Body of pancreas (tissue), 4 donors: ENCODE data around the gene RNLS. TPM values are rescaled to one million over a fixed set of nuclear protein-coding genes. Genes with fewer than 3 reads are reported as not detected.

Experiments
- ATAC-seq: fragments of 150-250 bp; one replicate; pipeline ENCODE4 v1.9.1; 2016
- DNase-seq, 4 donors: peaks; one replicate each; pipeline ENCODE4 v3.0.0-alpha.2; 2019
- H3K27ac ChIP-seq, 4 donors: fragments of 200-600 bp; sonication (generic); 1 replicate in 3 of 4; 2 replicates in 1 of 4; pipeline versions ENCODE4 v1.5.1 to v1.6.1; 2016 to 2019; ENCODE audit warnings: mild to moderate bottlenecking in 1 of 4, mixed read lengths in 1 of 4, moderate library complexity in 1 of 4
- H3K27me3 ChIP-seq, 2 donors: fragments of 200-600 bp; sonication (generic); one replicate each; pipeline ENCODE4 v1.6.0; 2016; ENCODE audit warnings: mild to moderate bottlenecking in 1 of 2
- H3K36me3 ChIP-seq, 2 donors: fragments of 200-600 bp; sonication (generic); replicated peaks in 1 of 2; 2 replicates each; pipeline ENCODE4 v1.5.1; 2016; ENCODE audit warnings: low read depth in 2 of 2; ENCODE audit not compliant: insufficient read depth in 1 of 2
- H3K4me1 ChIP-seq: fragments of 200-600 bp; sonication (generic); one replicate; pipeline ENCODE4 v1.6.0; 2016
- H3K4me3 ChIP-seq, 2 donors: fragments of 200-600 bp; sonication (generic); 1 replicate in 1 of 2; 2 replicates in 1 of 2; pipeline ENCODE4 v1.5.1; 2016 to 2019
- H3K9me3 ChIP-seq, 3 donors: fragments of 200-600 bp; sonication (generic); 1 replicate in 2 of 3; 2 replicates in 1 of 3; pipeline ENCODE4 v1.5.1; 2016
- POLR2A ChIP-seq, 3 donors: fragments of 450-650 bp; IDR thresholded peaks; one replicate each; pipeline ENCODE4 v1.6.1; 2016; ENCODE audit warnings: antibody characterized with exemption in 3 of 3, mild to moderate bottlenecking in 2 of 3
- WGBS, 2 donors: methylation state at CpG; one replicate each; pipeline ENCODE4 v1.1.5; 2017; 5-methylcytosine and 5-hydroxymethylcytosine counted together
- intact Hi-C: fragments of 100-400 bp; cut with DNase I; formaldehyde crosslinking; loops from one replicate; pipeline ENCODE4 v1.15.1; 2023
- total RNA-seq, 2 donors: library from RNA; depleted of rRNA; stranded (reverse); fragments of >200 nt; gene quantifications; one replicate each; pipeline ENCODE4 v1.1.0, GENCODE V29; 2016
- TF ChIP-seq, protein P1 (sequence below), 7 experiments: fragments of 450-650 bp in 4 of 7; fragments of 200-600 bp in 3 of 7; sonication (generic) in 3 of 7; IDR thresholded peaks; one replicate each; pipeline ENCODE4 v1.5.1; 2016 to 2019; ENCODE audit warnings: antibody characterized with exemption in 7 of 7

Gene RNLS
- total RNA-seq, 2 donors from 2014 or later: 7.9 to 26.5 TPM

DNA sequence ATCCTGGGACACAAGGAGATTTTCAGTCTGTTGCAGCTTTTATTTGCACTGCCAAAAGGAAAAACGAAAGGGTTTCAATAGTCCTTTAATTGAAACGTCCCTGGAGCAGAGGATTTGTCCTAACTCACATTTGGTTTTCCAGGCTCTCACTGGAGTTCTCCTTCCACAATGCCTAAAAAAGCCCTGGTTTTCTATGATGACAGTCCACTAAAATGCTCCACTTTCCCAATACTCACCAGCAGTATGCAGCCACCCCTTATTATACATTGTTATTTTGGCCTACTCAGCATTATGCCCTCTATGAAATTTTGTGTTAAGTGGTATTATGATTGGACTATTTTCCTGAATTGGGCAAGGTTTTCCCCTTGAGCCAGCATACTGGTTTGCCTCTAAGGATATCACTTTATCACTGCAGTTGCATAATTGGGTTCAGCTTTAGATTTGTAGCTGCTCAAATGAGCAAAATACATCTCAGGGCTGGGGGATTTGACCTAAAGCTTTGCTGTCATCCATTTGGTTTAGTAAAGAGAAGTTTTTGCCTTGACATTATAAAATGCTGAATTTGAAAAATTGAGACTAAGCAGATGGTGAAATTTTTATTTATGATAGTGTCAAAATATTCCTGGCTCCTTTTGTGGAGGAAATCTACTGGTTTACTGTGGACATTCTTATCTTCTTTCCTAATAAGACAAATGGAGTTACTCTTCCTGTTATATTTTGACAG, 239.2 kb downstream of the RNLS start:
- Histone ChIP-seq H3K4me1 (peaks cover 23% of the 10 kb centered on the region), H3K4me3 (no peak overlapping the region), H3K9me3 (no peaks in the 10 kb centered on the region), H3K36me3 (no peaks in the 10 kb centered on the region), H3K27me3 (no peaks in the 10 kb centered on the region), H3K27ac (no peak overlapping the region)
- 72 to 76% methylated on average over 2 of the region's 2 CpGs for WGBS, 2 donors
- DNase-seq: no peak
- TF ChIP-seq, protein P1, sequence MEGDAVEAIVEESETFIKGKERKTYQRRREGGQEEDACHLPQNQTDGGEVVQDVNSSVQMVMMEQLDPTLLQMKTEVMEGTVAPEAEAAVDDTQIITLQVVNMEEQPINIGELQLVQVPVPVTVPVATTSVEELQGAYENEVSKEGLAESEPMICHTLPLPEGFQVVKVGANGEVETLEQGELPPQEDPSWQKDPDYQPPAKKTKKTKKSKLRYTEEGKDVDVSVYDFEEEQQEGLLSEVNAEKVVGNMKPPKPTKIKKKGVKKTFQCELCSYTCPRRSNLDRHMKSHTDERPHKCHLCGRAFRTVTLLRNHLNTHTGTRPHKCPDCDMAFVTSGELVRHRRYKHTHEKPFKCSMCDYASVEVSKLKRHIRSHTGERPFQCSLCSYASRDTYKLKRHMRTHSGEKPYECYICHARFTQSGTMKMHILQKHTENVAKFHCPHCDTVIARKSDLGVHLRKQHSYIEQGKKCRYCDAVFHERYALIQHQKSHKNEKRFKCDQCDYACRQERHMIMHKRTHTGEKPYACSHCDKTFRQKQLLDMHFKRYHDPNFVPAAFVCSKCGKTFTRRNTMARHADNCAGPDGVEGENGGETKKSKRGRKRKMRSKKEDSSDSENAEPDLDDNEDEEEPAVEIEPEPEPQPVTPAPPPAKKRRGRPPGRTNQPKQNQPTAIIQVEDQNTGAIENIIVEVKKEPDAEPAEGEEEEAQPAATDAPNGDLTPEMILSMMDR (IDR thresholded peaks at IDR 0.05): no peak
- no peak for TF ChIP-seq POLR2A (IDR thresholded peaks at IDR 0.05)
- peak; percentile 24 for ATAC-seq
- intact Hi-C loops: no loop called here

GRCh38 chr10:88342733-88343310, 240.3 kb downstream of the RNLS start:
- TF ChIP-seq, protein P1 (IDR thresholded peaks at IDR 0.05): no peak
- no peak for TF ChIP-seq POLR2A (IDR thresholded peaks at IDR 0.05)
- no peaks in the 10 kb centered on the region for H3K36me3 ChIP-seq
- peaks cover 23% of the 10 kb centered on the region for H3K4me1 ChIP-seq
- H3K27ac ChIP-seq: no peak overlapping the region
- ATAC-seq (no peak), DNase-seq (no peak)
- intact Hi-C loops: no loop called here
- no peak overlapping the region for H3K4me3 ChIP-seq
- no peaks in the 10 kb centered on the region for H3K27me3 ChIP-seq
- no peaks in the 10 kb centered on the region for H3K9me3 ChIP-seq
- WGBS, 2 donors: 92 to 97% methylated on average over 3 of the region's 3 CpGs

DNA sequence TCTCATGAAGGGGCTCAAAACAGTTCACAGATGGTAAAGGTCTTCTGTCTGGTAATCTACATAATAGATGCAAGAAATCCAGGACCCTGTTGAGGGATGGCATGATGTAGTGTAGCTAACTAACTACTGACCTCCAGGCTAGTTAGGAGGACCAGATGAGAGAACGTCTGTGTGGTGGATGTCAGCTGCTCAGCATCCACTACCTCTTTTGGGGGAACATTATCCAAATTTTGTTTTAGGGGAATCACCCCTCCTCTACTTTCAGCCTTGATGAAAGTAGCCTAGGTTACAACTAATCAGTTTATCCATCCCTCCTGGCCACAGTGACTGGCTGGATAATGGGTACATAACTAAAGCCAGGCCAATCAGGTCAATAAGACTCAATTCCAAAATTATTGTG, 246.0 kb downstream of the RNLS start:
- DNase-seq (no peak), ATAC-seq (no peak)
- Histone ChIP-seq H3K4me1 (peaks cover 7% of the 10 kb centered on the region), H3K9me3 (no peaks in the 10 kb centered on the region), H3K27me3 (no peaks in the 10 kb centered on the region), H3K36me3 (no peaks in the 10 kb centered on the region), H3K4me3 (no peak overlapping the region), H3K27ac (no peak overlapping the region)
- TF ChIP-seq, protein P1 (IDR thresholded peaks at IDR 0.05): no peak
- TF ChIP-seq POLR2A (IDR thresholded peaks at IDR 0.05): no peak
- intact Hi-C loops: no loop called here
- 94 to 100% methylated on average over 1 of the region's 1 CpG for WGBS, 2 donors

DNA sequence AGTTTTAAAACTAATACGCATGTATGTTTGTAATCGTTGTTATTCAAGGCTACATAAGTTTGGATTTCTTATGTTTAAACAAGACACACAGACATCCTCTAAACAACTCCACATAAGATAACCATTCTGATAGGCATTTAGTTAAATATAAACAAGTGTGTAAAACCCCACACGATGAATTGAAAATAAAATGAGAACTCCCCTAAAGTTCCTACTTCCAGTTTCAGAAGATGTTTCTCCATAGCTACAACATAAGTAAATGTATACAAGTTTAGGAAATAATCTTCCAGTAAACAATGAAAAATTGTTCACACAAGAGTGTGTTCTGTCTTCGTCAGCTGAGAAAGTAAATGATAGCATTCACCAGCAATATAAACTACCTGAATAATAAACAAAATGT, 246.8 kb downstream of the RNLS start:
- peaks cover 7% of the 10 kb centered on the region for H3K4me1 ChIP-seq
- no peak for TF ChIP-seq POLR2A (IDR thresholded peaks at IDR 0.05)
- TF ChIP-seq, protein P1 (IDR thresholded peaks at IDR 0.05): no peak
- H3K27me3 ChIP-seq: no peaks in the 10 kb centered on the region
- ATAC-seq (no peak), DNase-seq (no peak)
- H3K9me3 ChIP-seq: no peaks in the 10 kb centered on the region
- H3K27ac ChIP-seq: no peak overlapping the region
- H3K36me3 ChIP-seq: no peaks in the 10 kb centered on the region
- intact Hi-C loops: no loop called here
- 34 to 41% methylated on average over 4 of the region's 4 CpGs for WGBS, 2 donors
- H3K4me3 ChIP-seq: no peak overlapping the region

DNA sequence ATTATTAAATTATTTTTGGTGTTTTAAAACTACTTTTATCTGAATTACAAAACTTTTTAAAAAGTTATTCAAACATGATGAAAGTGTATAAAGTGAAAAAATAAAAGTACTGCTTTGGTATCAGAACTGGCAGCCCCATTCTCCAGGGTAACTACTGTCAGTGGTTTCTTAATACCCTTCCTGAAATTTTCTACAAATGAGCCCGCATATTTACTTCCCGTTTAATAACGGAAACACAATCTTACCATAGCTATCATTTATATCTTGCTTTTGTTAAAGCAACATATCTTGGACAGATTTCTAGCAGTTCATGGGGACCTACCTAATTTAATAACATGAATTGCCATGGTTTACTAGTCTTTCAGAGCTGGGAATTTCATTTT, 249.9 kb downstream of the RNLS start:
- no peaks in the 10 kb centered on the region for H3K36me3 ChIP-seq
- intact Hi-C loops: no loop called here
- no peak for TF ChIP-seq POLR2A (IDR thresholded peaks at IDR 0.05)
- TF ChIP-seq, protein P1 (IDR thresholded peaks at IDR 0.05): no peak
- no peaks in the 10 kb centered on the region for H3K9me3 ChIP-seq
- H3K27me3 ChIP-seq: no peaks in the 10 kb centered on the region
- DNase-seq (no peak), ATAC-seq (no peak)
- 75 to 80% methylated on average over 3 of the region's 3 CpGs for WGBS, 2 donors
- no peak overlapping the region for H3K27ac ChIP-seq
- peaks cover 7% of the 10 kb centered on the region for H3K4me1 ChIP-seq
- H3K4me3 ChIP-seq: no peak overlapping the region
